HepG2 (cell line): ENCODE measurements around the gene CDK5RAP2. TPM values are rescaled to one million over a fixed set of nuclear protein-coding genes. Genes with fewer than 3 reads are reported as not detected.

Source experiments
- CBFB ChIP-seq: sonication (generic); formaldehyde crosslinking; IDR thresholded peaks from 2 replicates; pipeline ENCODE4 v1.4.0; 2020; ENCODE audit warnings: missing genetic modification reagents
- CEBPB ChIP-seq: IDR thresholded peaks from 2 replicates; pipeline ENCODE4 v1.6.1; 2011; ENCODE audit warnings: low read depth, low read length, improper control_type of control experiment, borderline replicate concordance
- DNMT3B ChIP-seq: conservative IDR thresholded peaks from 2 replicates; pipeline ENCODE4 v1.6.1; 2016; ENCODE audit warnings: missing biosample characterization, control low read depth
- EEA1 ChIP-seq: sonication (generic); formaldehyde crosslinking; IDR thresholded peaks from 2 replicates; pipeline ENCODE4 v1.5.1; 2020; ENCODE audit warnings: mild to moderate bottlenecking, missing genetic modification reagents, borderline replicate concordance
- FOXK2 ChIP-seq: fragments of 450-650 bp; IDR thresholded peaks from 2 replicates; pipeline ENCODE4 v1.6.1; 2016
- MTF2 ChIP-seq: sonication (generic); formaldehyde crosslinking; IDR thresholded peaks from 2 replicates; pipeline ENCODE4 v1.5.0; 2020; ENCODE audit warnings: missing genetic modification reagents, borderline replicate concordance
- NR2F6 ChIP-seq, 2 experiments: IDR thresholded peaks; 2 replicates each; pipeline ENCODE4 v1.6.1; 2016; ENCODE audit warnings: antibody characterized with exemption in 1 of 2, mild to moderate bottlenecking in 1 of 2
- RBM22 ChIP-seq: fragments of 200-400 bp; formaldehyde crosslinking; optimal IDR thresholded peaks from 2 replicates; pipeline ENCODE3; 2017; ENCODE audit warnings: mild to moderate bottlenecking, low read length, moderate library complexity
- RFXANK ChIP-seq: IDR thresholded peaks from 2 replicates; pipeline ENCODE4 v1.6.1; 2016
- ZNF317 ChIP-seq: sonication (generic); formaldehyde crosslinking; IDR thresholded peaks from 2 replicates; pipeline ENCODE4 v1.5.0; 2020; ENCODE audit warnings: mild to moderate bottlenecking, missing genetic modification reagents
- ZNF44 ChIP-seq: sonication (generic); formaldehyde crosslinking; IDR thresholded peaks from 2 replicates; pipeline ENCODE4 v1.5.1; 2020; ENCODE audit warnings: mild to moderate bottlenecking, missing genetic modification reagents
- ZNF720 ChIP-seq: sonication (generic); formaldehyde crosslinking; IDR thresholded peaks from 2 replicates; pipeline ENCODE4 v1.4.0; 2020; ENCODE audit warnings: missing genetic modification reagents
- polyA plus RNA-seq, 8 experiments: library from polyadenylated mRNA; depleted of rRNA in 3 of 8; stranded (reverse) in 7 of 8; unstranded in 1 of 8; fragments of >200 nt; fragmentation: Illumina TruSeq in 4 of 8; extraction: Trizol in 4 of 8; gene quantifications; 2 replicates each; pipeline versions ENCODE4 v1.2.1 to v1.2.3, GENCODE V29; 2011 to 2016; ENCODE audit warnings: low read depth in 4 of 8, missing spikeins in 1 of 8, mixed read lengths in 1 of 8; ENCODE audit not compliant: insufficient read depth in 1 of 8
- total RNA-seq, 5 experiments: library from RNA; depleted of rRNA; stranded (reverse); fragments of >200 nt; fragmentation: Illumina TruSeq; extraction: Trizol; gene quantifications; 2 replicates each; pipeline ENCODE4 v1.2.3, GENCODE V29; 2016; ENCODE audit warnings: low read depth in 1 of 5
- TF ChIP-seq, protein P1 (sequence below): sonication (generic); formaldehyde crosslinking; IDR thresholded peaks from 2 replicates; pipeline ENCODE4 v1.4.0; 2020; ENCODE audit warnings: missing genetic modification reagents
- TF ChIP-seq, protein P2 (sequence below): sonication (generic); formaldehyde crosslinking; IDR thresholded peaks from 2 replicates; pipeline ENCODE4 v1.8.0; 2022; ENCODE audit warnings: low read depth, missing genetic modification reagents
- TF ChIP-seq, protein P3 (sequence below): sonication (generic); formaldehyde crosslinking; IDR thresholded peaks from 2 replicates; pipeline ENCODE4 v1.5.0; 2020; ENCODE audit warnings: missing genetic modification reagents, mild to moderate bottlenecking, borderline replicate concordance
- TF ChIP-seq, protein P4 (sequence below): sonication (generic); formaldehyde crosslinking; IDR thresholded peaks from 2 replicates; pipeline ENCODE4 v1.5.0; 2020; ENCODE audit warnings: missing genetic modification reagents
- TF ChIP-seq, protein P5 (sequence below): fragments of 450-650 bp; IDR thresholded peaks from 2 replicates; pipeline ENCODE4 v1.6.1; 2016
- TF ChIP-seq, protein P6 (sequence below): IDR thresholded peaks from 2 replicates; pipeline ENCODE4 v1.6.1; 2016; ENCODE audit warnings: low read depth, borderline replicate concordance
- TF ChIP-seq, protein P7 (sequence below): sonication (generic); formaldehyde crosslinking; IDR thresholded peaks from 2 replicates; pipeline ENCODE4 v1.4.0; 2020; ENCODE audit warnings: mild to moderate bottlenecking, missing genetic modification reagents

CDK5RAP2 gene
- total and polyA plus RNA-seq, 2 of the 13 experiments (the other 11 are each of a cell fraction or from before 2014, with no cell fraction given) = 31.8 to 42.2 TPM

DNA sequence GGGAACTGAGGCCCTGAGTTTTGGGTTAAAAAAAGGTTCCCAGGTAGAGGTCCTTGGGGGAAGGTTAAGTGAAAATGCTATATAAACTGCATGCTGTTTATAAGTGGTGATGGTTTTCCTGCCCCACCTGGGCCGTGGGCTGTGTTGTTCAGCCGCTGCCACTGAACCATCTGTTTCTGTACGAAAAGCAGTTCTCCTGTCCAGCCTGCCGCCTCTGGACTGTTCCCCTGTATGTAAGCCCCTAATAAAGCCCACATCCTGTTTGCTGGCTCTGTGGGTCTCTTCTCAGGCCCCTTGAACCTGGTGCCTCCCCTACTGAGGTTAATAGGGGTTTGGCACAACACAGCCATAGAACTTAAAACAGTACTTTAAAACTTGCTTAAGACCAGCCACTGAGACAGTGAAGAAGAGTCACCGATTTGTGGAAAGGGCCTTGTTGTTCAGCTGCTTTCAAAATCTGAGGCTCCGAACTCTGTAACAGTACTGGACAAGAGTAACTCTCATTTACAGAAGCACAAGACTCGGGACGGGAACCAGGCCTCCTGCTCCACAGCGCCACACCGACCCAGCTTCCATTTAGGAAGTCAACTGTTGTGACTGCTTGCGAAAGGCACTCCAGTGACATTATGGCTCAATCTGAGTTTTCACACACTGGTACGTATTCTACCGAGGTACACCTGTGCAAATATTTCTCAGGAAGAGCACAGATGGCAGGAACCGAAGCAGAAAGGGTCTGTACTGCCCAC lies 192.5 kb downstream of the CDK5RAP2 start (continued):
- TF ChIP-seq, protein P1, sequence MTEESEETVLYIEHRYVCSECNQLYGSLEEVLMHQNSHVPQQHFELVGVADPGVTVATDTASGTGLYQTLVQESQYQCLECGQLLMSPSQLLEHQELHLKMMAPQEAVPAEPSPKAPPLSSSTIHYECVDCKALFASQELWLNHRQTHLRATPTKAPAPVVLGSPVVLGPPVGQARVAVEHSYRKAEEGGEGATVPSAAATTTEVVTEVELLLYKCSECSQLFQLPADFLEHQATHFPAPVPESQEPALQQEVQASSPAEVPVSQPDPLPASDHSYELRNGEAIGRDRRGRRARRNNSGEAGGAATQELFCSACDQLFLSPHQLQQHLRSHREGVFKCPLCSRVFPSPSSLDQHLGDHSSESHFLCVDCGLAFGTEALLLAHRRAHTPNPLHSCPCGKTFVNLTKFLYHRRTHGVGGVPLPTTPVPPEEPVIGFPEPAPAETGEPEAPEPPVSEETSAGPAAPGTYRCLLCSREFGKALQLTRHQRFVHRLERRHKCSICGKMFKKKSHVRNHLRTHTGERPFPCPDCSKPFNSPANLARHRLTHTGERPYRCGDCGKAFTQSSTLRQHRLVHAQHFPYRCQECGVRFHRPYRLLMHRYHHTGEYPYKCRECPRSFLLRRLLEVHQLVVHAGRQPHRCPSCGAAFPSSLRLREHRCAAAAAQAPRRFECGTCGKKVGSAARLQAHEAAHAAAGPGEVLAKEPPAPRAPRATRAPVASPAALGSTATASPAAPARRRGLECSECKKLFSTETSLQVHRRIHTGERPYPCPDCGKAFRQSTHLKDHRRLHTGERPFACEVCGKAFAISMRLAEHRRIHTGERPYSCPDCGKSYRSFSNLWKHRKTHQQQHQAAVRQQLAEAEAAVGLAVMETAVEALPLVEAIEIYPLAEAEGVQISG (CRISPR knock-in tag) = no peak; the same call in 1 of the 2 replicates
- TF ChIP-seq CEBPB (peak; percentile 84), DNMT3B (no peak), ZNF44 (no peak), EEA1 (CRISPR knock-in tag) (no peak), ZNF720 (CRISPR knock-in tag) (no peak), MTF2 (CRISPR knock-in tag) (no peak), CBFB (CRISPR knock-in tag) (no peak), ZNF317 (CRISPR knock-in tag) (no peak), RFXANK (no peak), FOXK2 (no peak), RBM22 (peak; percentile 15), NR2F6 (IDR thresholded peaks at IDR 0.05) (no peak), NR2F6 (CRISPR knock-in tag; IDR thresholded peaks at IDR 0.05) (0 out of 2 replicates have a peak, but pooled peaks have one; percentile 20)
- TF ChIP-seq, protein P2, sequence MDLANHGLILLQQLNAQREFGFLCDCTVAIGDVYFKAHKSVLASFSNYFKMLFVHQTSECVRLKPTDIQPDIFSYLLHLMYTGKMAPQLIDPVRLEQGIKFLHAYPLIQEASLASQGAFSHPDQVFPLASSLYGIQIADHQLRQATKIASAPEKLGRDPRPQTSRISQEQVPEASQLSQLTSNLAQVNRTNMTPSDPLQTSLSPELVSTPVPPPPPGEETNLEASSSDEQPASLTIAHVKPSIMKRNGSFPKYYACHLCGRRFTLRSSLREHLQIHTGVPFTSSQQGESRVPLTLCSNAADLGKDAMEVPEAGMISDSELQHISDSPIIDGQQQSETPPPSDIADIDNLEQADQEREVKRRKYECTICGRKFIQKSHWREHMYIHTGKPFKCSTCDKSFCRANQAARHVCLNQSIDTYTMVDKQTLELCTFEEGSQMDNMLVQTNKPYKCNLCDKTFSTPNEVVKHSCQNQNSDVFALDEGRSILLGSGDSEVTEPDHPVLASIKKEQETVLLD (CRISPR knock-in tag) = no peak
- TF ChIP-seq, protein P3, sequence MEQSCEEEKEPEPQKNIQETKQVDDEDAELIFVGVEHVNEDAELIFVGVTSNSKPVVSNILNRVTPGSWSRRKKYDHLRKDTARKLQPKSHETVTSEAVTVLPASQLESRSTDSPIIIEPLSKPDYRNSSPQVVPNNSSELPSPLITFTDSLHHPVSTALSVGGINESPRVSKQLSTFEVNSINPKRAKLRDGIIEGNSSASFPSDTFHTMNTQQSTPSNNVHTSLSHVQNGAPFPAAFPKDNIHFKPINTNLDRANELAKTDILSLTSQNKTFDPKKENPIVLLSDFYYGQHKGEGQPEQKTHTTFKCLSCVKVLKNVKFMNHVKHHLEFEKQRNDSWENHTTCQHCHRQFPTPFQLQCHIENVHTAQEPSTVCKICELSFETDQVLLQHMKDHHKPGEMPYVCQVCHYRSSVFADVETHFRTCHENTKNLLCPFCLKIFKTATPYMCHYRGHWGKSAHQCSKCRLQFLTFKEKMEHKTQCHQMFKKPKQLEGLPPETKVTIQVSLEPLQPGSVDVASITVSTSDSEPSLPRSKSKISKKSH (CRISPR knock-in tag) = no peak
- TF ChIP-seq, protein P4, sequence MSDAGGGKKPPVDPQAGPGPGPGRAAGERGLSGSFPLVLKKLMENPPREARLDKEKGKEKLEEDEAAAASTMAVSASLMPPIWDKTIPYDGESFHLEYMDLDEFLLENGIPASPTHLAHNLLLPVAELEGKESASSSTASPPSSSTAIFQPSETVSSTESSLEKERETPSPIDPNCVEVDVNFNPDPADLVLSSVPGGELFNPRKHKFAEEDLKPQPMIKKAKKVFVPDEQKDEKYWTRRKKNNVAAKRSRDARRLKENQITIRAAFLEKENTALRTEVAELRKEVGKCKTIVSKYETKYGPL = no peak
- TF ChIP-seq, protein P5, sequence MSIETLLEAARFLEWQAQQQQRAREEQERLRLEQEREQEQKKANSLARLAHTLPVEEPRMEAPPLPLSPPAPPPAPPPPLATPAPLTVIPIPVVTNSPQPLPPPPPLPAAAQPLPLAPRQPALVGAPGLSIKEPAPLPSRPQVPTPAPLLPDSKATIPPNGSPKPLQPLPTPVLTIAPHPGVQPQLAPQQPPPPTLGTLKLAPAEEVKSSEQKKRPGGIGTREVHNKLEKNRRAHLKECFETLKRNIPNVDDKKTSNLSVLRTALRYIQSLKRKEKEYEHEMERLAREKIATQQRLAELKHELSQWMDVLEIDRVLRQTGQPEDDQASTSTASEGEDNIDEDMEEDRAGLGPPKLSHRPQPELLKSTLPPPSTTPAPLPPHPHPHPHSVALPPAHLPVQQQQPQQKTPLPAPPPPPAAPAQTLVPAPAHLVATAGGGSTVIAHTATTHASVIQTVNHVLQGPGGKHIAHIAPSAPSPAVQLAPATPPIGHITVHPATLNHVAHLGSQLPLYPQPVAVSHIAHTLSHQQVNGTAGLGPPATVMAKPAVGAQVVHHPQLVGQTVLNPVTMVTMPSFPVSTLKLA = no peak
- TF ChIP-seq, protein P6, sequence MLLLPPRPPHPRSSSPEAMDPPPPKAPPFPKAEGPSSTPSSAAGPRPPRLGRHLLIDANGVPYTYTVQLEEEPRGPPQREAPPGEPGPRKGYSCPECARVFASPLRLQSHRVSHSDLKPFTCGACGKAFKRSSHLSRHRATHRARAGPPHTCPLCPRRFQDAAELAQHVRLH (CRISPR knock-in tag) = no peak
- TF ChIP-seq, protein P7, sequence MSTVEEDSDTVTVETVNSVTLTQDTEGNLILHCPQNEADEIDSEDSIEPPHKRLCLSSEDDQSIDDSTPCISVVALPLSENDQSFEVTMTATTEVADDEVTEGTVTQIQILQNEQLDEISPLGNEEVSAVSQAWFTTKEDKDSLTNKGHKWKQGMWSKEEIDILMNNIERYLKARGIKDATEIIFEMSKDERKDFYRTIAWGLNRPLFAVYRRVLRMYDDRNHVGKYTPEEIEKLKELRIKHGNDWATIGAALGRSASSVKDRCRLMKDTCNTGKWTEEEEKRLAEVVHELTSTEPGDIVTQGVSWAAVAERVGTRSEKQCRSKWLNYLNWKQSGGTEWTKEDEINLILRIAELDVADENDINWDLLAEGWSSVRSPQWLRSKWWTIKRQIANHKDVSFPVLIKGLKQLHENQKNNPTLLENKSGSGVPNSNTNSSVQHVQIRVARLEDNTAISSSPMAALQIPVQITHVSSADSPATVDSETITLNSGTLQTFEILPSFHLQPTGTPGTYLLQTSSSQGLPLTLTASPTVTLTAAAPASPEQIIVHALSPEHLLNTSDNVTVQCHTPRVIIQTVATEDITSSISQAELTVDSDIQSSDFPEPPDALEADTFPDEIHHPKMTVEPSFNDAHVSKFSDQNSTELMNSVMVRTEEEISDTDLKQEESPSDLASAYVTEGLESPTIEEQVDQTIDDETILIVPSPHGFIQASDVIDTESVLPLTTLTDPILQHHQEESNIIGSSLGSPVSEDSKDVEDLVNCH (CRISPR knock-in tag) = no peak
